Fibroblast of lung (primary cell): ENCODE data around the gene PTEN.

Experiments
- CTCF ChIP-seq, 2 donors: IDR thresholded peaks in 1 of 2; conservative IDR thresholded peaks in 1 of 2; 1 replicate in 1 of 2; 2 replicates in 1 of 2; pipeline ENCODE4 v1.5.1; 2011 to 2012; ENCODE audit warnings: low read length in 2 of 2, control low read depth in 1 of 2, inconsistent platforms in 1 of 2, low read depth in 1 of 2, mild to moderate bottlenecking in 1 of 2
- EZH2 ChIP-seq: IDR thresholded peaks from 2 replicates; pipeline ENCODE4 v1.5.1; 2012; ENCODE audit warnings: low read length, control low read depth, mild to moderate bottlenecking; ENCODE audit errors: missing control alignments

GRCh38 chr10:87918254-87918859, 54.9 kb downstream of the PTEN start:
- no peak for TF ChIP-seq CTCF (conservative IDR thresholded peaks at IDR 0.05 in 1 of 2, IDR thresholded peaks at IDR 0.05 in 1 of 2; ENCODE audit: low read depth in 1 of 2, low read length in 2 of 2)
- TF ChIP-seq EZH2: no peak
